Hematopoietic multipotent progenitor cell treated with erythropoietin and hydrocortisone succinate and interleukin-3 and kit ligand, for 15 days (in vitro differentiated cells): ENCODE results near the gene AGAP3.
A peak's percentile ranks its signal among the peaks of the same experiment; 100 is the strongest.

Experiments
- DNase-seq: peaks from one replicate; pipeline ENCODE4 v3.0.0-alpha.2; 2015; ENCODE audit warnings: low spot score

The AGAP3 gene

DNA sequence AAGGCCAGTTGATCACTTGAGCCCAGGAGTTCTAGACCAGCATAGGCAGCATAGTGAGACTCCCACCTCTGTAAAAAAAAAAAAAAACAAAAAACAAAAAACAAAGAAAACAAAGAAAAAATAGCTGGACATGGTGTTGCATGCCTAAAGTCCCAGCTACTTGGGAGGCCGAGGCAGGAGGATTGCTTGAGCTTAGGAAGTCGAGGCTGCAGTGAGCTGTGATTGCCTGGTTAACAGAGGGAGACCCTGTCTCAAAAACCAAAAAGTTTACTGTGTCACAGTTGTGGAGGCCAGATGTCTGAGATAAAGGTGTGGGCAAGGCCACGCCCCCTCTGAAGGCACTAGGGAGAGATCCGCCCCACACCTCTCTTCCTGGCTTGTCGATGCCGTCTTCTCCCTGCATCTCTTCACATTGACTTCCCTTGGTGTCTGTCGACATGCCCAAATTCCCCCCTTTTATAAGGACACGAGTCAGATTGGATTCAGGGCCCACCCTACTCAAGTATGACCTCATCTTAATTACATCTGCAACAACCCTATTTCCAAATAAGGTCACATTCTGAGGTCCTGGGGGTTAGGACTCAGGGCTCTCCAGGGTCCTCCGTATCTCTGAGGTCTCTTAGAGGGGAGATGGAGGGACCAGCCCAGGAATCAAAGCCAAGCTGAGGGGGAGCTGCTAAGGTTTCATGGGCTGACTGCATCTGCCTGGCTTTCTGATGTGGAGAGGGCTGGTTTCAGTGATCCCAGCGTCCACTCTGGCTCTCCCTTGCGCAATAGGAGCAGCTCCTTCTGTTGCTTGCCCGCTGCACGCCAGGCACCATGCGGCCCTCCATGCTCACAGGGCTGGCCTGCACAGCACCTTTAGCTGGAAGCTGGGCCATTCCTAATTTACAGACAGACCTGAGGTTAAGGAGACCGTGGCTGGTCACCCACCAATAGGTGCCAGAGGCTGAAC, 23.1 kb downstream of the AGAP3 start:
- no peak for DNase-seq

DNA sequence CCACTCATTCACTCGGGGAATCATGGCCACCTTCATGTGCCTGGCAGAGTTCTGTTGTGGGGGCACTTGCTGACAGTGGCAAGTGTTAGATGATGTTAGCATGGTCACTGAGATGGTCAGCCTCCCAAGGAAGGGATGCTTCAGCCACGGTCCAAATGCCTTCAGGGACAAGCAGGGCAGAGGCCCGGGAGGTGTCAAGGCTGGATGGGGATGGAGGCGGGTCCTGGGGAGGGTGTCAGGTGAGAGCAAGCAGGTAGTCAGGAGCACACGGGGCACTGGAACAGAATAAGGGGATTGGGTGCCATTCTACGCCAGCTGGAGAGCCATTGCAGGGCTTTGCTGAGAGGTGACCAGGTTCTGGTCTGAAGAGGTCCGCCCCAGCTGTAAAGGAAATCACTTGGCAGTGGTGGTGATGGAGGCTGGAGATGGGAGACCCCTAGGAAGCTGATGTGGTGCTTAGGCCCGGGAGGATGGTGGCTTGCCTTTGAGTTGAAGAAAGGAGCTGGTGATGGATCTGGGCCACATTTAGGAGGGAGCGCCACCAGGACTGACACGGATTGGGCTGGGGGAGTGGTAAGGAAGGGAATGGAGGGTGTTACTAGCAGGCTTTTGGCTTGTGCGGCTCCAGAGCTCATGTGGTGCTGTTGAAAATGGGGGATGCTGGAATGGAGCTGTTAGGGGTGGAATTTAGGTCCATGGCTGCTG, 24.1 kb downstream of the AGAP3 start:
- no peak for DNase-seq

DNA sequence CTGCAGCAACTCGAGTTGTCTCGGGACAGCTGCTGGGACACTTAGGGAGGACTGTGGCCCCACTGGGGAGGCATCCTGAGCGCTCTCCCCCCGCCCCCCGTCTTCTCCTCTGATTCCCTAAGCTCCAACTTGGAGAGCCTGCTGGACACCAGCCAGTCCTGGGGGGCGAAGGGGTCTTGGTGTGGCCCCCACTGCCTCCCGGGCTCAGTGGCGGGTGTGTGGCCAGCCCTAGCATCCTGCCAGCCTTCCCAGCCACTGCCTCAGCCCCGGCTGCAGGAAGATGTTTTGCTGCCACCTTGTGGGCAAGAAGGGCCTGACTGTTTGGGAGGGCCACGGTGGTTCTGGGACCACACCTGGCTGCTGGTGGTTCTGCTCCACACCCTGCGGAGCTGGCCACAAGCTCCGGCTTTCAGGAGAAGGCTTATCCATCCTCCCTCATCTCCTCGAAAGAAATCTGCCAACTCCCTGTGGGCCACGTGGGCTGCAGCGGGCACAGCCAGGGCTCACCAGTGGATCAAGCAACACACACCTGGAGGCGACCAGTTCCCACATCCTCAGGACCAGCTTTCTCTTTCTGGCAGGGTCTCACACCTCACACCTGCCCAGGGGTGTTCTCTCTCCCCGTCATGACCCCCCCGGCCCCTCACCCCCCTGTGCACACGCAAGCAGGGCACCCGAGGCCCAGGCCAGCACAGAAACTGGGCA, 24.8 kb downstream of the AGAP3 start:
- DNase-seq: peak; percentile 81

DNA sequence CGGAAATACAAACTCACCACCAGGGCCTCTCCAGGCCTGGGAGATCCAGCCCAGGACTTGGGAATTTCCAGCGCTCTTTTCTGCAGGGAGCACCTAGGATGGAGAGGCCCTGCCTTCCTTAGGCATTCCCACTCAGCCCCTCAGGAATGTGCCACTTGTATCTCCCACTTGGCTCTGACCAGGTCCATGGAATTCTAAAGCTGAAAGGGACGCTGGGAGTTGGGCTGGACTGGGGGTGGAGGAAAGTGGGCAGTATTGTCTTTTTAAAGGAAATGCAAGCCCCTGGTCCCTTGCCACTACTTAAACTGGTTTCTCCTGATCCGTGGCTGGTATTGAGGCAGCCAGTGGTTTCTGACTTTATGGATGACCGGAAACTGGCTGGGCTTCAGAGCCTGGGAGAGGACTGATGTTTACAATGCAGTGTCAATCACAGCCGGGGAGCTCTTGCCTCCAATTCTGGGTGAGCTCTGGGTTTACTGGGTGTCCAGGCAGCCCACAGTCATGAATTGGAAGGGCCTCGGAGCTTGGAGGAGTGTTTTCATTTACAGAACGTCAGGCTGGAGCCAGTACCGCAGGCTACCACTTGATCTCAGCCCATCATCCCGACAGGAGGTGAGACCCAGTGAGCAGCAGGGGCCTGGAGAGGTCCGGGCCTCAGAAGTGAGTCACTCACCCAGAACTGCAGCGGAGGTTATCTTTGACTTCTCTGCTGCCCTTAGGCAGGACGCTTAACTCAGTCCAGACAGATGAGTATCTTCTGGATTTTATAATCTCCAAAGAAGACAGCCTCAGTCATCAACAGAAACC, 27.3 kb downstream of the AGAP3 start:
- no peak for DNase-seq

DNA sequence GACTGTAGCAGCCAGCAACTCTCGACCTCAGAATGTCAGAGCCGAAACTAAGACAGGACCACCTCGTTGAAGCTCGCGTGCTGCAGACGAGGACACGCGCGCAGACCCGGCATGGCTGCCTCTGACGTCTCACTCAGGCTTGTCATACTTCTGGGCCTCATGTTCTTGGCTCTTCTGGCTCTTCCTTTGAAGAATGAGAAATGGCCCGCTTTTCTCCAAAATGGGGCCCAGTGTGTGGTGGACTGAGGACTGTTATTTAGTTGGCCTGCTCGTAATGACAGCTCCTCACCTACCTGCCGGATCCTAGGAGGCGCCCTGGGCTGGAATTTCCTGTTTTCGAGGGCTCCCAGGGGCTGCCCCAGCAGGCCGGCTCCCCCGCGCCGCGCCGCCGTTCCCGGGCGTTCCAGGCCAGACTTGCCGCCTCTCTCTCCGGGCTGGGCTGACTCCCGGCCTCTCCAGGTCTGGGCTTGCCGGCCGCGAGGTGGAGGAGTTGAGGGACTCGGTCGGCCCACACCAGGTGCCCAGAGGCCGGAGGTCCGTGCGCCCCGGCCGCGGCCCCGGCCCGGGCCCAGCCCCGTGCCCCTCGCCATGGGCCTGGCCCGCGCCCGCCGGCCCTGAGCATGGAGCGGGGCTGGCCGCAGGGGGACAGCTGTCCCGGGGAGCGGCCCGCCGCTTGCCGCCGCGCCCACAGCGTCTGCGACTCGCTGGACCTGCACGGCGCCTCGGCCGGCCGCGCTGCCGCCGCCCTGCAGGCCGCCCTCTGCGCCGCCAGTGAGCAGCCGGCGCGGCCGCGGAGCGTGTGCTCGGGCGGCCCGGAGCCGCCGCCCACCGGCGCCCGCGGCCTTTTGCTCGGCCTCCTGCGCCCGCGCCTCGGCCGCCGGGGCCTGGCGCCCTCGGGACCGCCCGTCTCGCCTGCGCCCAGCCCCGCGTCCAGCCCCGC, 28.1 kb downstream of the AGAP3 start:
- no peak for DNase-seq

DNA sequence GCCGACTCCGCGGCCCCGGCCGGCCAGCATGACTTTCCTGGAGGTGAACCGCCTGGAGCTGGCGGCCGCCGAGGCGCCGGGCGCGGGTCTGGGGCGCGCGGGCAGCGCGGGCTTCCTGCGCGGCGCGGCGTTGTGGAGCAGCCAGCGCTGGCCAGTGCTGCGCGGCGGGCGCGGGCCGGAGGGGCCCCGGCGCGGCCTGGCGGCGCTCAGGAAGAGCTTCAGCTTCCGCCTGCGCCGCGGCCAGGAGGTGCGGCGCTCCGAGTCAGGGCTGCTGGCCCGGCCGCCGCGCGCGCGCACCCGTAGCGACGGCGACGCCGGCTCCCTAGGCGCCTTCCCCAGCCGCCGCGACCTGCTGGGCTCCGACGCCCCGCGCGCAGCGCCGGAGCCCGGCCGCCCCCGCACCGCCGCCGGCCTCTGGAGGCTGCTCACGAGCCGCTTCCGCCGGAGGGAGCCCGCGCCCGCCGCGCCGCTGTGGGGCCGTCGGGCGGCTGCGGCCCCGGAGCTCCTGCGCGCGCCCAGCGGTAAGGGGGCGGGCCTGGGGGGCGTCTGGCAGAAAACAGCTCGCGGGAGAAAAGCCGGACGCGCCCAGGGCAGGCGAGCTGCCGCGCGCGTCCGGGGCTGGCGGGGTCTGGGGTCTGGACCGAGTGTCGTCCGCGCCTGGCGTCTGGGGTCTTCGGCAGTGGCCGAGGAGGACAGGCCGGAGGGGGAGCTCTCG, 29.0 kb downstream of the AGAP3 start:
- DNase-seq: no peak

DNA sequence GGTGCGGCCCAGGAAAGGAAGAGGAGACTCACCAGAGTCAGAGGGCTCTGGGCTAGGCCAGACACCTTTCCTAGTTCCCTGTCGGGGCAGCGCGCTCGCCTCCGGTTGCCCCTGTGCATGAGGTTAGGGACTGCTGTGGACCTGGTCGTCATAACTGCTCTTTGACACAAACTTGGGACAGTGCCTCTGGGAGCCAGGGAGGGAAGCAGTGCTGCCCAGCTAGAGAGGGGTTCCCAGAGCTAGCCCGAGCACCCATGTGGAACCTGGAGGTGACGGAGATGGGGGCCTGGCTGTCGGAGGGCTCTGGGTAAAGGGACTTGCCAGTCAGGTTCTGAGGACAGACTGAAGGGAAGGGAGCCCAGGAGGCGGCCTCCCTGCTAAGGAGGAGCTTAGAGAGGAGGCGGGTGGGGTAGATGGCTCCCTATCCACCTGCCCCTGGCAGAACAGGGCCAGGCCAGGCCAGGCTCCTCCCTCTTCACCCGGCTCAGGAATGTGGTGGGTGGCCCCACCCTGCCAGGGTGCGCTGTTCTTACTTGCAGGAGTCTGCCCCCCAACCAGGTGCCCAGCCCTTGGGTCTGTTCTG, 29.7 kb downstream of the AGAP3 start:
- DNase-seq: no peak

DNA sequence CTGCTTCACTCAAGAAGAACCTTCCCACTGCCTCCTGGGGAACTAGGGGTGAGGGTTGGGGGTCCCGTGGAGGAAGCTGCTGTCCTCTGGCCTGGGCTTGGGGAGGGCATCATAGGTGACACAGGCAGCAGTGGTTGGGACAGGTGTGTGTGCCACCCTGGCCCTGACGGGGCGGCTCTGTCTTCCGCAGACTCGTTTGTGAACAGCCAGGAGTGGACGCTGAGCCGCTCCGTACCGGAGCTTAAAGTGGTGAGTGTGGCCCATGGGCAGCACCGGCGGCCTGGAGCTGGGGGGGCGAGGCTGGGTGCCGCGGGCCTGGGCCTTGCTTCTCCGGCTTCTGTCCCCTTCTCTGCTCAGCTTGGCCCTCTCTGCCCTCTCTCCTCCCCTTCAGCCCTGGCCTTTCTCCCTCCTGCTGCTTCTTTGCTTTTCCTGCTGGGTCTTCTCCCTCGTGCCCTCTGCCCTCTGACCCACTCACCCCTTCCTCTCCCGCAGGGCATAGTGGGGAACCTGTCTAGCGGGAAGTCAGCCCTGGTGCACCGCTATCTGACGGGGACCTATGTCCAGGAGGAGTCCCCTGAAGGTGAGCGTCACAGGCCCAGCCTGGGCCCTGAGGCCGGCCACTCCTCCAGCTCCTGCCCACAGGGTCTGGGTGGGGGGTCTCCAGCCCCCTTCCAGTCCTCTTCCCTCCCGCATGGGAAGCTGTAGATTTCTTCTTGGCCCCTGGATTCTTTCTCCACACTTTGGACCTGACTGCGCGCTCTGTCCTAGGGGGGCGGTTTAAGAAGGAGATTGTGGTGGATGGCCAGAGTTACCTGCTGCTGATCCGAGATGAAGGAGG, 30.5 kb downstream of the AGAP3 start:
- DNase-seq: no peak

DNA sequence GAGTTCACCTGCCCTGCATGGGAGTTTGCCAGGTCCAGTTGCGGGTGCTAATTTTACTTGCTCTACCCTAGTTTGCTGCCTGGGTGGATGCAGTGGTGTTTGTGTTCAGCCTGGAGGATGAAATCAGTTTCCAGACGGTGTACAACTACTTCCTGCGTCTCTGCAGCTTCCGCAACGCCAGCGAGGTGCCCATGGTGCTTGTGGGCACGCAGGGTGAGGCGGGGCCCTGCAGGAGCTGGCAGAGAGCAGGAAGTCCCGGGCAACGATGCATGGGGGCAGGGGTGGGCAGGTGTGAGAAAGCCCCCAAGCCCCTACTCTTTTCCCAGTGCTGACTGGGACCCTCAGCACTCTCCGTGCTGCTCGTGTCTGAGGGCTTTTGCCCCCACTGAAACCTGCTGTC, 31.3 kb downstream of the AGAP3 start:
- DNase-seq: no peak

DNA sequence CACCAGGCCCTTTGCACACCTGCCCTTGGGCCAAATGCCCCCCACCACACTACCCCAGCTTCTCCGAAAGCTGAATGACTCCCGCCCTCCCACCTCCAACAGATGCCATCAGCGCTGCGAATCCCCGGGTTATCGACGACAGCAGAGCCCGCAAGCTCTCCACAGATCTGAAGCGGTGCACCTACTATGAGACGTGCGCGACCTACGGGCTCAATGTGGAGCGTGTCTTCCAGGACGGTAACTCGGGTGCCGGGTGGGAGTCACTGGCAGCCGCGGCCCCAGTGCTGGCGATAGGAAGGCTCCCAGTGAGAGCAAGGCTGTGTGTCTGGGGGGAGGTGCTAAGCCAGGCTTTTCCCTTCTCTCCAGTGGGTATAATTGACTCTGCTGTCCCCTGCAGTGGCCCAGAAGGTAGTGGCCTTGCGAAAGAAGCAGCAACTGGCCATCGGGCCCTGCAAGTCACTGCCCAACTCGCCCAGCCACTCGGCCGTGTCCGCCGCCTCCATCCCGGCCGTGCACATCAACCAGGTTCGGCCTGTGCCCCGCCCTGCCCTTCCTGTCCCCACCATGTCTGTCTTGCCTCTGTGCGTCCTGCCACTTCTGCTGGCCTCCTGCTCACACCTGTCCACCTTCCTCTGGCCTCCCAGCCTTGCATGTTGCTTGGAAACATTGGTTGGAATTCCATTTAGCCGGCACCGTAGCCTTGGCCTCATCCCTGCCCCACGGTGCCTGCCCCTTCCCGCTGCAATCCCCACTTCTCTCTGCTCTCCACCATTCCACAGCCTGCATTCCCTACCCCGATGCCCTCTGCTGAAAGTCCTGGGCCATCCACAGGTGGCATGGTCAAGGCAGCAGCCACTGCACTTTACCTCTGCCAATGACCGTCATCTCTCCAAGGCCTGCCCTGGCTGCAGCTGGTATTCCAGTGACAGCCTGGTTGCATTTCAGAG, 32.1 kb downstream of the AGAP3 start:
- no peak for DNase-seq

DNA sequence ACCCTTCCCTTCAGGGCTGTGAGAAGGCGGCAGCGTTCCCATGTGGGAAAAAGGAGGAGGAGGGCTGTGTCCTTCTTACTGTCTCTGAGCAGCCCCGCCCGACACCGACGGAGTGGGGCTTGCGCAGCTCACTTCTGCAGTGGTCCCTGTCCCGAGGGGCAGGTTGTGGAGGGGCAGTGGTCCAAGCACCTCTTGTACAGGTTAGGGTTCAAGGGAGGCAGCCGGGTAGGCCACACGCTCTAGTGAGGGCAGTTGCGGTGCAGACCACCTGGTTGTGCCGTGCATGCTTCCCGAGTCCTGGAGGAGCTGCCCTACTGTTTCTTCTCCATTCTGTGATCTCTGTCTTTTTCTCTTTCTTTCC, 32.8 kb downstream of the AGAP3 start:
- DNase-seq: no peak

DNA sequence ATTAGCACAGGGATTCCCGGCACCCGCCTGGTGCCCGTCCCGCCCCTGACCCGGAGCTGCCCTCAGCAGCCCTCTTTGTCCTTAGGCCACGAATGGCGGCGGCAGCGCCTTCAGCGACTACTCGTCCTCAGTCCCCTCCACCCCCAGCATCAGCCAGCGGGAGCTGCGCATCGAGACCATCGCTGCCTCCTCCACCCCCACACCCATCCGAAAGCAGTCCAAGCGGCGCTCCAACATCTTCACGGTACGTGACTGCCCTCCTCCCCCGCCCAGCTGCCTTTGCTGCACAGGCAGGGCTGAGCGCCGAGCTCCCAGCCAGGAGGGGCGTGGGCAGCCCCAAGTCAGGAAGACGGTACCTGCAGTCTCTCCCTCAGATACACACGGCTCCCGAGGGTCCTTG, 33.6 kb downstream of the AGAP3 start:
- no peak for DNase-seq

DNA sequence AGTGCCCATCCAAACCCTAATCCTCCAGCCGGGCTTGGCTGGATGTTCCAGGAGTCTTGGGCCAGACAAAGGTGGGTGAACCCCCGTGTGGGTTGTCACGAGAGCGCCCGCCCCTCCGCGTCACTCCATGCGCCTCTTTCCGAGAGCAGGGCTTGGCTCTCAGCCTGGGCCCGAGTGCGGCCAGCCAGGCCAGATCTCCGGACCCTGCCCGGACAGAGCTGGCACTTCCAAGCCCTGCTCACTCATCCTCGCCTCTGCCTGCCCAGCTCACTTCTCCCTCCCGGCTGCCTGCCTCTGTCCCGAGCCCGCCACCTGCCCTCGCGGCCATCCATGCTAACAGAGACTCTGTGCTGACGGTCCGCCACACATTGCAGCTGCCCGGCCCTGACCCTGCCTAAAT, 34.6 kb downstream of the AGAP3 start:
- DNase-seq: no peak

DNA sequence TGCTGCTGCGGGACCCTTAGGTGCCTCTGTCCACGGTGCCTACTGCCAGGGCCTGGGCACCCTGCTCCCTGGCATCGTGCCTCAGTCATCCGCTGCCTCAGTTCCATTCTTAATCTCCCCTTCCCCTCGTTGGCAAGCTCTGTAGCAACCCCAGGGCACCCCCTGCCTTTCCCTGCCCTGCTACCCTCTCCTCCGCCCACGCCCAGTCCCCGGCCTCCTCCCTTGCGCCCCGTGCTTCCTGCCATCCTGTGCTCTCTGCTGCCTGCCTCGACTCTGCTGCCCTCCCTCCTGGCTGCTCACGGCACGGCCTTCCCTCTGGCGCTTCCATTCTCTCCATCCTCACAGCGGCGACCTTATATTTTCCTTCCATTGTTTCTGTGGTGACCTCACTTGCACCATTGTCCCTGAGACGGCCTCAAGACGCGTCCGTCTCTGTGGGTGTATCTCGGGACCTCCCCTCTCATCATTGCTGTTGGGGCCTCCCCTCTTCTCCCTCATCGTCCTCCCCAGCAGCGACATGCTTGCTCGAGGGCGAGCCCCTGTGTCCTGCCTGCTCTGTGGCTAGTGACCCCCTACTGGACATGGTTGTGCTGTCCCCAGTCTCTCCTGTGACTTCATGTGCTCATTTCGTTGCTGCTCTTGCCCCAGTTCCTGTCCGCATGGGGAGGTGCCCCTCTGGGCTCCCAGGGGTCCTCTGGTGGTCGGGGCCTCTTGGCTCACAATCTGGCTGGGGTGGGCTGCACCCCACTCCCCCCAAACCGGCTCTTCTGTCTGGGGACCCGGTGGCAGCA, 35.3 kb downstream of the AGAP3 start:
- no peak for DNase-seq

DNA sequence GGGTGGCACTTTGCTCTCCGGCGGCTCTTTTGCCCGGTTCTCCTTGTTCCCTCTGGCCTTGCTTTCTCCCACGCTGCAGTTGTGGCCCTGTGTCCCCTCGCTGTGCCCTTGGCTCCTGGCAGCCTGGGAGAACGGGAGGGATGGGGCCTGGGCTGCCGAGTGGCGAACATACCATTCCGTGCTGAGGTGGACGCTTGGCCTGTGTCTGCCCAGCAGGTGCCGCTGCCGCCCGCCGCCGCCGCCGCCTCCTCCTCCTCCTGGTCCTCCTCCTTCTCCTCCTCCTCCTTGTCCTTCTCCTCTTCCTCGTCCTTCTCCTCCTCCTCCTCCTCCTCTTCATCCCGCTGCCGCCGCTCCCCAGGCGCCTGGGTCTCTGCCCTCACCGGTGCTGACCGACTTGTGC, 36.0 kb downstream of the AGAP3 start:
- DNase-seq: no peak

DNA sequence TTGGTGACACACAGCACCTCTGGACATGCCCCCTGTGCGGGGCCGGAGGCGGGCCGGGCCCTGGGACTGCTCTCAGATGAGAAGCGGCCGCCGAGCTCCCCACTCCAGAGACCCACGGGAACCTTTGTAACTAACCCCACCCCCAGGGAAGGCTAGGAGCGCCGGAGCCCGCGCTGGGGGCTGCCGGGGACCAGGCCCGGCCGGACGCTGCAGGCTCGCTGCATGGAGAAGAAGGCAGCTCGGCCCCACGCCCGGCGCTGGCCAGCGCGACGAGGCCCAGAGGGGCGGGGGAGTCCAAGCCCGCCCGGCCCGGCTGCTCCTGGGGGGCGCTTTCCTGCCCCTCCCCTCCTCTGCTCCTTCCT, 36.5 kb downstream of the AGAP3 start:
- no peak for DNase-seq
